GM18858 (cell line): Measurements from ENCODE around the gene CDCA7.
"Not testable (repeated sequence)": the region's sequence is repeated elsewhere in the genome, so short reads cannot be mapped to it uniquely, and the experiment has no call there.

Experiments used
- ATAC-seq: cut with Tn5 transposase; IDR thresholded peaks from one replicate; pipeline ENCODE4 v1.9.1; 2021; ENCODE audit not compliant: unreplicated experiment

Gene CDCA7

GRCh38 chr2:173357346-173357745 lies 2.7 kb downstream of the CDCA7 start:
- ATAC-seq: no peak

- ATAC-seq: no peak
Measured at GRCh38 chr2:173358616-173359015, 3.9 kb downstream of the CDCA7 start.

DNA sequence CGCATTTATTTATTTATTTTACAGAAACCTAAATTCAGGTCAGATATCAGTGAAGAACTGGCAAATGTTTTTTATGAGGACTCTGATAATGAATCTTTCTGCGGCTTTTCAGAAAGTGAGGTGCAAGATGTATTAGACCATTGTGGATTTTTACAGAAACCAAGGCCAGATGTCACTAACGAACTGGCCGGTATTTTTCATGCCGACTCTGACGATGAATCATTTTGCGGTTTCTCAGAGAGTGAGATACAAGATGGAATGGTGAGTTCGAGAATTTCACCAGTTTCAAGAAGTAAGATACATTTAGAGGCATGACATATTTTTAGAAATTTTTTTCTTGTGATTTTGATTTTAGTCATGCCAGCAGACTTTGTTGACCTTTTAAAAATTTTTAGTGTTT lies 4.6 kb downstream of the CDCA7 start:
- ATAC-seq: peak; percentile 43

- ATAC-seq: no peak
Measured at GRCh38 chr2:173370198-173370597, 15.5 kb downstream of the CDCA7 start.

- no peak for ATAC-seq
Measured at GRCh38 chr2:173371023-173371422, 16.4 kb downstream of the CDCA7 start.

DNA sequence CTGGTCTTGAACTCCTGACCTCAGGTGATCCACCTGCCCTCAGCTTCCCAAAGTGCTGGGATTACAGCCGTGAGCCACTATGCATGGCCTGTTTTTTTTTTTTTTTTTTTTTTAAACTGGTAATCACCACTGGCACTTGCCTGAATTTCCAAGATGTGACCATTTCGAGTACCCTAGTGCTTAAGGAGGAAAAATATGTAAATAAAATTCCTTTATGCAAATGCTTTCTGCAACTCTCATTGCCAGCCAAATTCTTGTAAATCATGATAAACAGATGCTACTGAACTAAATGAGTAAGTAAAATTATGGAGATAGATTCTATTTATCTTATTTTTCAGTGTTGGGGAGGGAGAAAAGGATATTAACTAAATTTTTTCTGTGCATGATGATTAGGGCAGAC lies 18.6 kb downstream of the CDCA7 start:
- ATAC-seq: no peak

GRCh38 chr2:173374634-173375033 lies 20.0 kb downstream of the CDCA7 start:
- ATAC-seq: no peak

GRCh38 chr2:173385534-173385933 lies 30.9 kb downstream of the CDCA7 start:
- not testable (repeated sequence) for ATAC-seq

DNA sequence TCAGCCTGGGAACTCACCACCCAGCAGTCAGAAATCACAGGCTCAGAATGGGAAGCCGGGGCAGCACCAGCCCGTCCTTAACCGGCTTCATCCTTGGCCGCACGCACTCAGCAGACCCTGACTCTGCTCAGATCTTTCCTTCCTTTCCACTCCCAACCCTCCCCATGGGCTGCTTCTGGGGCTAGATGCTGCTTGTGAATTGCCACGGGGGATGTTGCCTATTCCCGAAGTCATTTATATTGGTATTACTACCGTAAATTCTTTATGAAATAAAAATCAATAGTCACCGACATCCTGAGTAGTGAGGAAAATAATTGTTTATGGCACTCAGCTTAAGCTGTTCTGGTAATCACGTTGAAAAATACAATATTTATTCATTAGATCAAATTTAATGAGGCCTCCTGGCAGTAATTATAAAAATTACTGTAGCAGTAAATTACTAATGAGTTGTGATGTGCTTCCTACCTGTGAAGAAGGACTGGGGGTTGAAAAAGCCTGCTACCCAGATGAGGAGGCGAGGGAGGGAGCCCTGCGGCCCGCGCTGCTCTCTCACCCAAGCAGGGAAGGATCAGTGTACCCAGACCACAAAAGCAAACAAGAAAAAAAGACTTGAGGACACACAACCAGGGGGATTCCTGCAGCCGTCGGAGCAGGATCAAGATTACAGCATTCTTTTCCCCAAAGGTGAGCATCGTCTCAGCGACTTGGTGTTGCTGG lies 31.5 kb downstream of the CDCA7 start:
- ATAC-seq: no peak

- no peak for ATAC-seq
Measured at GRCh38 chr2:173386738-173387065, 32.0 kb downstream of the CDCA7 start.

- ATAC-seq: no peak
Measured at GRCh38 chr2:173387079-173387478, 32.4 kb downstream of the CDCA7 start.

- no peak for ATAC-seq
Measured at GRCh38 chr2:173387660-173388059, 33.0 kb downstream of the CDCA7 start.

DNA sequence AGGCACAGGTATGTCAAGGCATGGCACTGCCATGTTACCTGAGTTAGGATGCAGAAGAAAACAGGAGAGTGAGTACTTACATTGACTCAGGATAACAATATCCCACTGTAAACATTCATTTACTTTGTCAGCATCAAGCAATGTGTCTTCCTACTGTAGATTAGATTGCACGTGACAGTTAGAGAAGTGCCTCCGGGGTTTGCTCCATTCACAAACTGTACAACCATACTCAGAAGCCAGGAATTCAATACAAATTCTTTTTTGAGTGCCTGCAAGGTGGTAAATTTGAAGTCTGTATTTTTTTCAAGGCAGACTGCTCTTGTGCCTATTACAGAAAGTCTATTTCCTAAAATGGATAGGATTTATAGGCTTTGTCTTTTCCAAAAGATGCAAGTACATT lies 34.1 kb downstream of the CDCA7 start:
- ATAC-seq: no peak

- no peak for ATAC-seq
Measured at GRCh38 chr2:173390036-173390435, 35.4 kb downstream of the CDCA7 start.

DNA sequence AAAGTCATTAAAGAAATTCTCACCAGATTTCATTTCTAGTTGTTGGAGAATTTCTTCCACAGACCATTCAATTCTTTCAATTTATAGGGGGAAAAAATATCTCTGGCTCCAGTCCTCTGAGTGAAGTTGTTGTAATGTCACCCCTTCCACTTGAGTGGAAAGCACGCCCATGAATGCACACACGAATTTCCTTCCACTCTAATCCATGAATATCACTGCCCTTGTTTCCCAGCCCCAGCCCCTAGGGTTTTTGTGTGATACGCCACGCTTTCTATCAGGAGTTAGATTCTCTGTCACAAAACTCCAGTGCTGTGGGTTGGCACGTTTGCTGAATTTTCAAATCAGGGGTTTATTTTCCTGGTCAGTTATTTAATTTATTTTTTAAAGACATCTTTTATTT lies 38.1 kb downstream of the CDCA7 start:
- ATAC-seq: no peak

DNA sequence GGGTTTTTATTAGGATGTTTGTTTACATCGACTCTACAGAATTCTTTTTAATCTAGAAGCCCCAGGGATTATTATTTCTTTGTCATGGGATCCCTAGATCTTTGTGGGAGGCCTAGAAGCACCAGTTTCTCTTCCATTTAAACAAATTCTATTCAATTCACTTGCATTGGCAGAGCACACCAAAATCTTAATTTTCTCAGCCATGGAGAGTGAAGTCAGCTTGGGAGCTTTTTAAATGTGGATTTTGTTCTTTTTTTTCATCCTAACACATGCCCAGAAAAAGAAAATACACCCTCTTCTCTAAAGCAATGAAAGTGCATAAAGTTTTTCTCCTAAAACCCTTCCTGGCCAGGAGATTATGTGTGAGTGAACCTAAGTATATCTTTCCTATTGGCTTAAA lies 38.5 kb downstream of the CDCA7 start:
- ATAC-seq: no peak

DNA sequence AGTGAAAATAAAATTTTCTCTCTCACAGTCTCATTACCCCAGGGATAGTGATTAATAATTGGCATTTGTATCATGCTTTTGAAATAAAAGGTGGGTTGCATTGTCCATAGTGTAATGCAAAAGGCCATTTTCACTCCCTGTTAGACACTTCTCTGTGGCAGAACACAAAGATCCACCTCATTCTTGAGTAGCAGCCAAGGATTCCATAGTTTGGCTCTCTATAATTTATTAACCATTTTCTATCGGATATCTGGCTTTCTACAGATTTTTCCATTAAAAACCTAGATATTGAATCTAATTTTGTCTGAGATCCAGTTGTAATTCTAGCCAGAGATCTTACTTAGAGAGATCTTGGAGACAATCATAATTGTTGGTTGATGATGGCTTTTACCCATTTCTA lies 39.0 kb downstream of the CDCA7 start:
- ATAC-seq: no peak

DNA sequence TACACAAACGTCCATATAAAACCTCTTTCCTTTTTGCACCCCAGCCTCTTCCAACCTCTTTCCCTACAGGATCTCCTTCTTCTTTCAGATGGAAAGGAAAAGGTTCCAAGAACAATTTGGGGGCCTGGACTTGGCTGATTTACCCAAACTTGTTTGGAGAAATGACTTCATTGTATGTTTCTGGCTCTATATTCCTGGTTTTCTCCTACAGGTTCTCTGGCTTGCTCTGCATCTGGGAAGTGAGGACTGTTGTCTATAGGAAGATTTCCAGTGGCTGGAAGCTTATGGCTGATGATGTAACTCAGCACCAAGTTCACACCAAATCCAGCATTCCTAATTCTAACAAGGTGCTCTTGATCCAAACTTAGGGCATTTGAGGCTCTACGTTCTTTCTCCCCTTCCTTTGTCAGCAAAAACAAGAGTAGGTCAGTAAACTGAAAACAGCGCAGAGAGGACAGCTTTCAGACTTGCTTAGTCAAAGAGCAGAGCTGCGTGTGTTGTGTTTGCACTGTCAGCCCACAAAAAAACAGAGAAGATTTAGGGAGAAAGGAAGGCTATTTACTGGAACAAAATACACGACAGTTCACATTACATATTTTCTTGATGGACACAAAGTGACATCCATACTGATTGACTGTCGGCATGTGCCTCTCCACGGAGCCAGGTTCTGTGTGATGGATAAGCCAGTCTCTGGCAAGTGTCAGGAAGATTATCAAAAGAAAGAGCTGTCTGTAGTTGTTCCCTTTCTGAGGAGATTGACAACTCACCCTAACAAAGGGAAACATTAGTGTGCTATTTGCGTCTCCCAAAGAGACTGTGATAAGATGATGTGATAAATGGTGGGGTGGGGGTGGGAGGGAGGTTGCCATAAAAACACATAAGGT lies 39.7 kb downstream of the CDCA7 start:
- ATAC-seq: no peak

DNA sequence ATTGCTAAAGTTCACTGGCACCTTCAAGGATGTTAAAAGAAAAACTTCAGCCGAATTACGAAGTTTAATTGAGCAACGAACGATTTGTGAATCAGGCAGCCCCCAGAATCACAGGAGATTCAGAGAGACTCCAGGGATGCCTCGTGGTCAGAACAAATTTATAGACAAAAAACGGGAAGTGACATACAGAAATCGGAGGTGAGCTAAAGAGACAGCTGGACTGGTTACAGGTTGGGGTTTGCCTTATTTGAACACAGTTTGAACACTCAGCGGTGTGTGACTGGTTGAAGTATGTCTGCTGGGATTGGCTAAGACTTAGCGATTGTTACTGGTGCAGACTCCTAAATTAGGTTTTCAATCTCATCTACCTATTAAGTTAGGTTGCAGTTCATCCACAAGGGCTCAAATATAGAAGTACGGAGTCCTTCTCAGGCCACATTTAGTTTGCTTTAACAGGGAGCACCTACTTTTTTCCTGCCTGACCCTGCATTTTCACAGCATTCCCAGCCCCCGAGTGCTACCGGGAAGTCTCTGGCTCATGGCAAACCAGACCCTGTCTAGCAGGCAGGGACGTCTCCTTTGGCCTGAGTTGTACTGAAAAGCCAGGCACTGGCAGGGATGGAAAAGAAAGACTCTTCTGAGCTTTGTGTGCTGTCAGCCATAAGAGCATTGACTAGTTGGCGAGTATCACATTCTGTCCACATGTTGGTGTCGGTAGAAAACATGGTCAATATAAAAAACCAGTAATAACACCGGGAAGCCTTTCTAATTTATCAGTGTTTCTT lies 41.1 kb downstream of the CDCA7 start:
- ATAC-seq: no peak

- ATAC-seq: no peak
Measured at GRCh38 chr2:173397539-173397938, 42.9 kb downstream of the CDCA7 start.

DNA sequence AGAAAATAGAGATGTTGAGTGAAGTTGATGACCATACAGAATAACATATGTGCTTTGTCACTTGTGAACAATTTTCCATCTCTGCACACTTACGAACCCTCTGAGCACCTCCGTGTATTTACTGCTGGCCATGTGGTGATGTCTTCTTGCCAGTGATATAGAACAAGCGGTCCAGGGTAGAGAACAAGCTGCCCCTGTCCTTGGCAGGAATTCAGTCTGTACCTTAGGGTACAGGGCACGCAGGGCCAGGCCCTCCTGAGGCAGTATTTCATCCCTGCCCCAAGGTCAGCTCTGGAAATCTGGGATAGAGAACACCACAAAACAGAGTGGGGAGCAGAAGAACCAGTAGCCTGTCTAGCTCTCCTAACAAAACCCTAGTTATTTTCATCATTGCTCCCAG lies 44.6 kb downstream of the CDCA7 start:
- ATAC-seq: no peak

- no peak for ATAC-seq
Measured at GRCh38 chr2:173400760-173401159, 46.1 kb downstream of the CDCA7 start.
